ENCODE measurements around the gene NLGN4Y. TPM values are rescaled to one million over a fixed set of nuclear protein-coding genes. Genes with fewer than 3 reads are reported as not detected.

Gene NLGN4Y
- total and polyA plus RNA-seq, 2 of the 13 experiments (the other 11 are each of a cell fraction or from before 2014, with no cell fraction given) = 6.0 to 16.5 TPM

GRCh38 chrY:14829366-14829885 lies 305.1 kb downstream of the NLGN4Y start:
- POLR2A ChIA-PET = no interaction called here
- no TSS peak for BruUV-seq (replicated peaks)
- in situ Hi-C loops (cut with HindIII; ENCODE audit: extremely low pct_ligation_motif_present, low pct_unique_long_range_greater_than_20kb) = no loop called here

More at GRCh38 chrY:14829366-14829885, 305.1 kb downstream of the NLGN4Y start:
- CTCF ChIA-PET (ENCODE audit: low intra/inter-chr PET ratio, low total read pairs) = no interaction called here
- FAIRE-seq = no peak
- no peaks in the 10 kb centered on the region for H3K4me1 ChIP-seq (ENCODE audit: insufficient read depth, low read length)
- no peak for ATAC-seq
- no peak overlapping the region for H2AFZ ChIP-seq (ENCODE audit: low read length)
- H3K4me2 ChIP-seq (ENCODE audit: low read depth, low read length) = no peak overlapping the region
- DNase-seq (ENCODE audit: low spot score) = no peak
- no peak overlapping the region for H3K27ac ChIP-seq (ENCODE audit: extremely low read length, insufficient read depth, low read length)
- no peaks in the 10 kb centered on the region for H4K20me1 ChIP-seq (ENCODE audit: insufficient read depth, low read length)
- 90% methylated on average over 3 of the region's 9 CpGs for WGBS (ENCODE audit: low lambda C conversion rate)
- H3K27me3 ChIP-seq (ENCODE audit: control insufficient read depth in 1 of 2, insufficient read depth in 2 of 2, low read length in 2 of 2) = no peaks in the 10 kb centered on the region
- no peak overlapping the region for H3K4me3 ChIP-seq (replicated peaks in 1 of 3; ENCODE audit: insufficient read depth in 1 of 3, low read depth in 2 of 3, low read length in 3 of 3)
- H3K9ac ChIP-seq (ENCODE audit: insufficient read depth, low read depth, low read length) = no peak overlapping the region
- no peaks in the 10 kb centered on the region for H3K9me3 ChIP-seq (ENCODE audit: low read length)
- H3K79me2 ChIP-seq (ENCODE audit: insufficient read depth, low read length) = no peaks in the 10 kb centered on the region
- no peaks in the 10 kb centered on the region; a peak in 1 of 5 replicates for H3K36me3 ChIP-seq (replicated peaks in 1 of 2; ENCODE audit: control insufficient read depth in 1 of 2, insufficient read depth in 2 of 2, low read length in 2 of 2)
- TF ChIP-seq, protein P1, sequence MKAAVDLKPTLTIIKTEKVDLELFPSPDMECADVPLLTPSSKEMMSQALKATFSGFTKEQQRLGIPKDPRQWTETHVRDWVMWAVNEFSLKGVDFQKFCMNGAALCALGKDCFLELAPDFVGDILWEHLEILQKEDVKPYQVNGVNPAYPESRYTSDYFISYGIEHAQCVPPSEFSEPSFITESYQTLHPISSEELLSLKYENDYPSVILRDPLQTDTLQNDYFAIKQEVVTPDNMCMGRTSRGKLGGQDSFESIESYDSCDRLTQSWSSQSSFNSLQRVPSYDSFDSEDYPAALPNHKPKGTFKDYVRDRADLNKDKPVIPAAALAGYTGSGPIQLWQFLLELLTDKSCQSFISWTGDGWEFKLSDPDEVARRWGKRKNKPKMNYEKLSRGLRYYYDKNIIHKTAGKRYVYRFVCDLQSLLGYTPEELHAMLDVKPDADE (CRISPR knock-in tag; IDR thresholded peaks at IDR 0.05) = no peak
- TF ChIP-seq FOSL2 (CRISPR knock-in tag; IDR thresholded peaks at IDR 0.05) (no peak), ARNTL (CRISPR knock-in tag; IDR thresholded peaks at IDR 0.05) (no peak), XRCC5 (optimal IDR thresholded peaks at IDR 0.05; ENCODE audit: low read length) (no peak), DNMT3B (CRISPR knock-in tag; conservative IDR thresholded peaks at IDR 0.05) (no peak), ZBTB44 (CRISPR knock-in tag; IDR thresholded peaks at IDR 0.05) (no peak), TBX3 (IDR thresholded peaks at IDR 0.05; ENCODE audit: borderline replicate concordance) (no peak), ETV6 (CRISPR knock-in tag; conservative IDR thresholded peaks at IDR 0.05) (no peak), ZNF101 (CRISPR knock-in tag; IDR thresholded peaks at IDR 0.05; ENCODE audit: borderline replicate concordance, low read depth) (no peak)
- TF ChIP-seq, protein P2, sequence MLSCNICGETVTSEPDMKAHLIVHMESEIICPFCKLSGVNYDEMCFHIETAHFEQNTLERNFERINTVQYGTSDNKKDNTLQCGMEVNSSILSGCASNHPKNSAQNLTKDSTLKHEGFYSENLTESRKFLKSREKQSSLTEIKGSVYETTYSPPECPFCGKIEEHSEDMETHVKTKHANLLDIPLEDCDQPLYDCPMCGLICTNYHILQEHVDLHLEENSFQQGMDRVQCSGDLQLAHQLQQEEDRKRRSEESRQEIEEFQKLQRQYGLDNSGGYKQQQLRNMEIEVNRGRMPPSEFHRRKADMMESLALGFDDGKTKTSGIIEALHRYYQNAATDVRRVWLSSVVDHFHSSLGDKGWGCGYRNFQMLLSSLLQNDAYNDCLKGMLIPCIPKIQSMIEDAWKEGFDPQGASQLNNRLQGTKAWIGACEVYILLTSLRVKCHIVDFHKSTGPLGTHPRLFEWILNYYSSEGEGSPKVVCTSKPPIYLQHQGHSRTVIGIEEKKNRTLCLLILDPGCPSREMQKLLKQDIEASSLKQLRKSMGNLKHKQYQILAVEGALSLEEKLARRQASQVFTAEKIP (CRISPR knock-in tag; IDR thresholded peaks at IDR 0.05; ENCODE audit: borderline replicate concordance) = no peak
- intact Hi-C loops (cut with micrococcal nuclease; ENCODE audit: unreplicated experiment) = no loop called here

Data from HepG2 (cell line).